NCI-H446 (cell line): ENCODE measurements around the gene LURAP1L.
"Not testable (repeated sequence)": the region's sequence is repeated elsewhere in the genome, so short reads cannot be mapped to it uniquely, and the experiment has no call there.

Experiments
- DNase-seq, 2 experiments: peaks; one replicate each; lab custom pipeline; 2025; lab: John Stamatoyannopoulos, UW

The LURAP1L gene

DNA sequence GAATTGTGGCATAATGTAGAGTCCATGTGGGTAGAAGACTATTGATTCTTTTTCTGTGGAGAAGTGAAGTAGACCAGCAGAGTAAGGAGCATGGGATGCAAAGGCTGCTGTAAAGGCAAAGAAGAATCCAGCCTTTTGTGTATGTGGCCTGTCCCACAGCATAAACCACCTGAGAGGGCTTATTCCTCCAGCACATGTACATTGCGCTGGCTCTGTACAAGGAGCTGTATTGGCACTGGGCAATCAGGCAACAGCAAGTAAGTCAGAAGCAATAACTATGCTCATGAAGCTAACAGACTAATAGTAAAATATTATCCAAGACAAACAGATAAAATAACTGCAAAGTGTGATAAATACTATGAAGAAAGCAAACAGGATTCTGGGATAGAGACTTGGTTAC is 86.2 kb downstream of the LURAP1L start:
- no peak for DNase-seq

- peak in 1 of 2 experiments; percentile 32 for DNase-seq
These were observed 88.0 kb downstream of the LURAP1L start for GRCh38 chr9:12862611-12863410.

DNA sequence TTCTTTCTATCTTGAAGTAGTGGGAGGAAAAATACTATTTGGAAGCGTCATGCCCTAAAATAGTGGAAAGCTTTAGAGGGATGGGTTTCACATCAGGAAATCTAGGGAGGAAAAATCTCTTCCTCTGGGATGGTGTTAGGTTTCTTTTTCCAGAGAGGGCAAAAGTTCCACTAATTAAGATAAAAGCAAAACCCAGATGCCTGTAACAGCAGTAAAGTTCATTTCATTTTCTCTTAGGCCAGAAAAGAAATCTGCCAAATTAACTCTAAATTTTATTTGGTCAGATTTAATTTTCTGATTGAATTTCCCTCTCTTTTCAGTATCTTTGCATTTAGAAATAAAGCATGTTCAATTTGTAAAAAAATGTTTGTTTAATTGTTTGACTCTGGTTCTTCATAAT is 88.8 kb downstream of the LURAP1L start:
- no peak for DNase-seq

- DNase-seq, result not testable (repeated sequence)
These were observed 90.6 kb downstream of the LURAP1L start for GRCh38 chr9:12865380-12865779.
